ENCODE results near the gene TPPP2.
"Not testable (repeated sequence)": the region's sequence is repeated elsewhere in the genome, so short reads cannot be mapped to it uniquely, and the experiment has no call there.

Gene TPPP2

DNA sequence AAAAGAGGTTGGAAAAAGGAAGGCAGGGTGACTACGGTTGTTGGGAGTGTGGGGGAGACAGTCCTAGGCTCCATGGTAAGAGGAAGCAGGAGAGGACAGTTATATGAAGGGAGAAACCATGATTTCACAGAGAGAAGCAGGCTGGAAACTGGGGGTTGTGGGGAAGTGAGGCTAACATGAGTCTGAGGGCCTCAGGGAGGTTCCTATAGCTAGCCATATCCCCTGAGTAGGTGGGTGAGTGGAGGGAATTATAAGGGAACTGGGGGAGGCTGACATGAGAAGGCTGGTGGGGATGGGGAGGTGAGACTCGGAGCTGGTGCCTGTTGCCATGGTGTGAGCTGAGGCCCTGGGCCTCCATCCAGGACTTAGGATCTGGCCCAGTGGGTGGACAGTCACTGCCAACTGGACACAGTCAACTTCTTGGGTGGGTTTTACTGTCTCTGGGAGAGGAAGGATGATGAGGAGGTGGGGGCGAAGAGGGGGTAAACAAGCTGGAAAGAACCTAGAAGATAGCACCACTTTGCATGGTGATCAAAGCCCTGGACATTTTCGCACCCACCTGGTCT lies 3.2 kb downstream of the TPPP2 start:
- Histone ChIP-seq H3K27ac (ENCODE audit: low read depth, low read length) (no peak overlapping the region), H3K36me3 (ENCODE audit: control insufficient read depth, insufficient read depth, low read length) (no peaks in the 10 kb centered on the region), H3K27me3 (ENCODE audit: control insufficient read depth, insufficient read depth, low read length) (no peaks in the 10 kb centered on the region), H3K4me3 (ENCODE audit: low read length) (no peak overlapping the region), H3K9ac (ENCODE audit: low read length) (no peak overlapping the region), H3K4me1 (ENCODE audit: control insufficient read depth, insufficient read depth, low read length) (no peaks in the 10 kb centered on the region)

DNA sequence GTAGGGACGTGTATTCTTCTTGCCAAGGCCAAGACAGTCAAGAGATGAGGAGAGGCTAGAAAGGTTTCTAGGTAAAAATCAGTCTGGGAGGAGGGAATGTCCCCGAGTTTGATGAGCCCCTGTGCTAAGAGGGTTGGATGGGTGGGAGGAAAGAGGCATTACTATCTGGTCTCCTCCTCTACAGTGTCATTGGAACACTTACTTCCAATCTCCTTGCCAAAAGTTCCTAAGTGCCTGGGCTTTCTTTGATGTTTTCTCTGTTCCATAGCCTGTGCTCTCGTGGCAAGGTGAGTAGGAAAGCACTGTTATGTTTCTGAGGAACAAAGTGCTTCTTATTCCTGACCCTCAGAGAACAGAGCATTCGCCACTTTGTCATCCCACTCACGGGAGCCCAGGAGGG lies 4.7 kb downstream of the TPPP2 start, which contains the start of gene RNASE13:
Gene RNASE13, minus strand, starts transcription at position 101 of the 400 bp plus-strand sequence. CDS start 519 bp downstream, outside the sequence.
- Histone ChIP-seq H3K27ac (ENCODE audit: low read depth, low read length) (no peak within 1 kb of the TSS), H3K4me3 (ENCODE audit: low read length) (no peak within 1 kb of the TSS), H3K36me3 (ENCODE audit: control insufficient read depth, insufficient read depth, low read length) (no peaks in the 10 kb centered on the region), H3K27me3 (ENCODE audit: control insufficient read depth, insufficient read depth, low read length) (no peaks in the 10 kb centered on the region), H3K9ac (ENCODE audit: low read length) (no peak within 1 kb of the TSS), H3K4me1 (ENCODE audit: control insufficient read depth, insufficient read depth, low read length) (peaks cover 12% of the 10 kb centered on the region)

DNA sequence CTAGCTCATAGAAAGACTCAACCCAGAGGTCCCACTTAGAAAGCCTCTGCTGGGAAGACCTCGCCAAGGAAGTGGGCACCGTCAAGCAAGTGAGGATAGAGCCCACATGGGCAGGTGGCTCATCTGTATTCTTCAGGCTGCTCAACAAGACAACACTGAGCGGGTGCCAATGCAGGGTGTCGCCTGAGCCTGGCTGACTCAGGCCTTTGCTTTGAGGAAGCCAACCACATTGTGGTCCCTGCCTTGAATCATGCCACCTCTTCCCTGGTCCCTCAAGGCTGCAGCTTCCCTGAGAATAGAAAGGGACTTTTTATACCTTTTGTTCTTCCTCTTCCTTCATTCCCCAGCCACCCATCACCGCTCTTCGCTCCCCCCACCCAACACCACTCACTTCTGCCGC lies 6.7 kb downstream of the TPPP2 start:
- Histone ChIP-seq H3K4me3 (ENCODE audit: low read length) (no peak overlapping the region), H3K9ac (ENCODE audit: low read length) (no peak overlapping the region), H3K4me1 (ENCODE audit: control insufficient read depth, insufficient read depth, low read length) (peaks cover 16% of the 10 kb centered on the region), H3K27ac (ENCODE audit: low read depth, low read length) (no peak overlapping the region), H3K36me3 (ENCODE audit: control insufficient read depth, insufficient read depth, low read length) (no peaks in the 10 kb centered on the region), H3K27me3 (ENCODE audit: control insufficient read depth, insufficient read depth, low read length) (no peaks in the 10 kb centered on the region)

DNA sequence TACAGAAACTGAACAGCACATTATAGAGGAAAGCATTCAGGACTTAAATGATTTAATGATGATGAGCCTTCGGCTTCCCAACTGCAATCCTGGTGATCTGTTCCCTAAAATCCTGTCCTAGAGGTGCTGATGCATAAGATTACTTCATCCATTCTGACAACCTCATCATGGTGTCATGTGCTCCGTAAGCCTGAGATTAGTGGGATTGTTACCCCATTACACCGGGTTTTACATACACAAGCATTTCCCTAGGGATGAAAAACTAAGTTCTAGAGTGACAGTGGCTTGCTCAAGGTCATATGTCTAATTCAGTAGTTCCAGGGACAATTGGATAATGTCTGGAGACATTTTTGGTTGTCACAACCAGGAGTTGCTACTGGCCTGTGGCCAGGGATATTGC lies 7.1 kb downstream of the TPPP2 start:
- no peak overlapping the region for H3K4me3 ChIP-seq (ENCODE audit: low read length)
- peaks cover 16% of the 10 kb centered on the region for H3K4me1 ChIP-seq (ENCODE audit: control insufficient read depth, insufficient read depth, low read length)
- H3K9ac ChIP-seq (ENCODE audit: low read length) = no peak overlapping the region
- H3K27ac ChIP-seq (ENCODE audit: low read depth, low read length) = no peak overlapping the region
- no peaks in the 10 kb centered on the region for H3K36me3 ChIP-seq (ENCODE audit: control insufficient read depth, insufficient read depth, low read length)
- no peaks in the 10 kb centered on the region for H3K27me3 ChIP-seq (ENCODE audit: control insufficient read depth, insufficient read depth, low read length)

DNA sequence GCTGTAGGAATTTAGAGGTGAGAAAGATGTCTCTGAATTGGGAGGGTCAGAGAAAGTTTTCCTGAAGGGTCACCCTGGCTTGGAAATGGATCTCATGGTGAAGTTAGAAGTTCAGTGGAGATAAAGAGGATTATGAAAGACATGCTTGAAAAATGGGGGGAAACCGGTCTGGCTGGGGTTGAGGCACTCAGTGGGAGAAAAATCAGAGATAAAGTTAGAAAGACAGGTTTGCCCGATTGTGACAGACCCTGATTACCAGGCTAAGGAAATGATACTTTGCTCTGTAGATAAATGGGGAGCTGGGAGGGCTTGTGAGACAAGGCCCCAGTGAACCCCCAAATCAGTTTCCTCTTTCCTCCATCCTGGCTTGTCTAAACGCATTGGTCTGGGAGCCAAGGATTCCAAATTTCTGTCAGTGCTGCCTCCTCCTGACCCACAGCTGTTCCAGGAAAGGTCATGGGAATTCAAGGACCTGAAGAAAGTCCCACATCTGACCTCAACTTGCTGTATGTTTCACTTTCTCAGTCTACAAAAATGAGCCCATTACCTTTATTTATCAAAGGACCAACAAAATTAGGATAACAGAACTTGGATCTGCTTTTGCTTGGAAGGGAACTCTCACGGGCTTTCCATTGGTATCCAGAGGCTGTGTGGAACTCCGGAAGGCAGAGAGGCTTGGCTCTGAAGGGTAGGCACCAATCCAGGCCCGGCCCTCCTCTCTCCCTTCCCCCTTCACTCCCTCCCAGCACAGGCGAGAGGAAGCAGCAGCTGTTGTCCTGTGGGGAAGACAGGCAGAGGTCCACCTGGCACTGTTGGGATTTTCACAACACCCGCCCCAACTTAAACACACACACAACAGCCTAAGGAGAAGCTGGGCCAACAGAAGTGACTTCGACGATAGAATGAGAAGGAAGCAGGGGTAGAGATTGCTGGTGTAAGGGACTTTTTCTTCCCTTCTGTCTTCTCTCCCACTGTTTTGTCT lies 8.7 kb downstream of the TPPP2 start:
- H3K27me3 ChIP-seq (ENCODE audit: control insufficient read depth, insufficient read depth, low read length) = no peaks in the 10 kb centered on the region
- H3K27ac ChIP-seq (ENCODE audit: low read depth, low read length) = peak overlapping the region; percentile 85
- no peaks in the 10 kb centered on the region for H3K36me3 ChIP-seq (ENCODE audit: control insufficient read depth, insufficient read depth, low read length)
- H3K4me3 ChIP-seq (ENCODE audit: low read length) = peak overlapping the region; percentile 32
- H3K9ac ChIP-seq (ENCODE audit: low read length) = peak overlapping the region; percentile 27
- H3K4me1 ChIP-seq (ENCODE audit: control insufficient read depth, insufficient read depth, low read length) = peaks cover 16% of the 10 kb centered on the region

DNA sequence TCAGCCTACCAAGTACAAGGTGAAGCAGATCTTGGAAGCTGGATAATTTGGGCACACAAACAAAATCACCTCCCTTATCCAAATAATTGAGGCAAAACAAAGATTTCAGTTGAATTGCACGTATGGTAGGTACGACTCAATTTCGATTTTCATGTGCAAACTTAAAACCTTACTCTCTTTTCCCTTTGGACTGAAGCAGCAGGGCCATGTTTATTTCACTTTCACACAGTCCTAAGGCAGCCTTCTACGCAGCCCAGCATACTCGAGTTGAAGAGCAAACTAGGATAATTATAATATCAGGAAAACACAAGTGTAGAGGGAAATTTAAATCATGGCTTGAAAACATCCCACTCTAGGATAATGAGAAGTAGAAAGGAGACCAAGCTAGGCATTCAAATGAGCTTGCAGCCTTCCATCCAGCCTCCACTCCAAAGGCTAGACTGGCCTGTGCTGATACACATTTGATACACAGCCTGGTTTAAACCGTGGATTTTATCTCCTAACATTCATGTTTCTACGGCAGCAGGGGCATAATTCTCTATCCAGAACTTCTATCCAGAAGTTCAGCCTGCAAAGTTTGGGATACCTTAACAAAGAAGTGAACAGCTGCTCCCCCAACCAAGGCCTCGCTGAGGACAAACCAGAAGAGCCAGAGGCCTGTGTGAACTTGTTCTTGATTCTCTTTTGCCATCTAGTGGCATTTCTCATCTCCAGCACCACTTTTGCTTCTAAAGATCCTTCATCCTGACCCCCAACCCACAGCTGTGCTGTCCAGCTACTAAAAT lies 9.8 kb downstream of the TPPP2 start:
- H3K36me3 ChIP-seq (ENCODE audit: control insufficient read depth, insufficient read depth, low read length) = no peaks in the 10 kb centered on the region
- peaks cover 16% of the 10 kb centered on the region for H3K4me1 ChIP-seq (ENCODE audit: control insufficient read depth, insufficient read depth, low read length)
- no peaks in the 10 kb centered on the region for H3K27me3 ChIP-seq (ENCODE audit: control insufficient read depth, insufficient read depth, low read length)
- peak overlapping the region; percentile 32 for H3K4me3 ChIP-seq (ENCODE audit: low read length)
- H3K9ac ChIP-seq (ENCODE audit: low read length) = peak overlapping the region; percentile 27
- peak overlapping the region; percentile 85 for H3K27ac ChIP-seq (ENCODE audit: low read depth, low read length)

DNA sequence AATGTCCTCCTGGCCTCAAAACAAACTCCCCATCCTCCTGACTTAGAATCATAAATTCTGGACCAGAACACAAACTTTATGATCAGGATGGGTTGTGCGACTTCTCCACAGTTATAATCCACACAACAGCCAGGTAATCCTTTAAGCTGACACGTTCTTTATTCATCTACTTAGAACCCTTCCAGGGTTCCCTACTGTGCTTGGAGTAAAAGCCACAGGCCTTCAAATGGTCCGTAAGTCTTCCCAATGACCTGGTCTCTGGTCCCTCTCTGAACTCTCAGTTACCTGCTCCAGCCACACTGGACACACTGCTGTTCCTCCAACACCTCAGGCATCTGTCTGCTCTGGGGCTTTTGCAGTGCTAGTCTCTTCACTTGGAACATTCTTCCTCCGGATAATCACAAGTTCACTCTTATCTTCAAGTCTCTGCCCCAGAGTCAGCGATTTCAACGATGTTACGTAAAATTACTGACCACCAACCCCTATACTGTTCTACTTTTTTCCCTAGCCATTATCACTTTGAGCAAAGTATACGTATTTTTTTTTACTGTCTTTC lies 10.4 kb downstream of the TPPP2 start:
- H3K4me1 ChIP-seq (ENCODE audit: control insufficient read depth, insufficient read depth, low read length) = peaks cover 16% of the 10 kb centered on the region
- no peaks in the 10 kb centered on the region for H3K36me3 ChIP-seq (ENCODE audit: control insufficient read depth, insufficient read depth, low read length)
- H3K27ac ChIP-seq (ENCODE audit: low read depth, low read length) = no peak overlapping the region
- no peak overlapping the region for H3K9ac ChIP-seq (ENCODE audit: low read length)
- H3K4me3 ChIP-seq (ENCODE audit: low read length) = no peak overlapping the region
- no peaks in the 10 kb centered on the region for H3K27me3 ChIP-seq (ENCODE audit: control insufficient read depth, insufficient read depth, low read length)

DNA sequence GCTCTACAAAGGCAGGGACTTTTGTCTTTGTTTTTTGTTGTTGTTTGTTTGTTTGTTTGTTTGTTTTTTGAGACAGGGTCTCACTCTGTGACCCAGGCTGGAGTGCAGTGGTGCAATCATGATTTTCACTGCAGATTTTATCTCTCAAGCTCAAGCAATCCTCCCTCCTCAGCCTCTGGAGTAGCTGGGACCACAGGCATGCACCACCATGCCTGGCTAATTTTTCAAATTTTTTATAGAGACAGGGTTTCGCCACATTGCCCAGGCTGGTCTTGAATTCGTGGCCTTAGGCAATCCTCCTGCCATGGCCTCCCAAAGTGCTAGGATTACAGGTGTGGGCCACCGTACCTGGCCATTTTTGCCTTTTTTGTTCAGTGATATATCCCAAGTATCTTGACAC lies 10.9 kb downstream of the TPPP2 start:
- H3K27me3 ChIP-seq (ENCODE audit: control insufficient read depth, insufficient read depth, low read length); H3K36me3 ChIP-seq (ENCODE audit: control insufficient read depth, insufficient read depth, low read length); H3K9ac ChIP-seq (ENCODE audit: low read length); H3K27ac ChIP-seq (ENCODE audit: low read depth, low read length); H3K4me3 ChIP-seq (ENCODE audit: low read length): not testable (repeated sequence)
- H3K4me1 ChIP-seq (ENCODE audit: control insufficient read depth, insufficient read depth, low read length) = peaks cover 16% of the 10 kb centered on the region

DNA sequence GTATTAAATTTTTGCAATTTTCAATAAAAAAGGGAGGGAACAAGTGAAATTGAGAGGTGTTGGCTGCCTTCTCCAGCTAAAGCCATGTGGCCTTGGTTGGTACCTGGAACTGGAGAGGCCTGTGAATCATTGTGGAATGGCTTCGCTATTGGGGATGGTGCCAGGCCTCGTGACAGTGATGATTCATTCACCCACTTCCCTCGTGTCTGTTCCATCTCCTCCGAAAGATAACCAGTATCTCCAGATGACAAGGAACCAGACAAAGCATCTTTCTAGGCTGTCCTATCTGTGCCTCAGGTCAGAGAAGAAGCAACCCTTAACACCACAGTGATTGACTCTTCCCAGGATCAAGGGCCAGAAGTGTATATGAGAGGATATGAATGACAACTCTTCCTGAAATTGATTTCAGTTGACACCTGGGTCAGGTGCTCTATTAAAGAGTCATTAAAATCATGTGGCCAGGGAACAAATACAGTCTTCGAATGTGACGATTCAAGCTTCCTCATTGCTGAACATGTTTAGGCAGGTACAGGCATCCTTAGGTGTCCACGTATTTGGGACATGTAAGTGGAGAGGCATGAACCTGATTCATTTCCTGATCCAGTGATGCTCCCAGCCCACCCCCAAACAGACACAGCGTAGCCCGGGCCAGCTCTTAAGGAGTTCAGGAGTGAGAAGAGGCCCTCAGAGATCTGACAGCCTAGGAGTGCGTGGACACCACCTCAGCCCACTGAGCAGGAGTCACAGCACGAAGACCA lies 11.8 kb downstream of the TPPP2 start, which contains the start of gene RNASE7:
Gene RNASE7, plus strand, starts transcription at position 687 of the 758 bp plus-strand sequence. CDS start 631 bp downstream, outside the sequence.
- no peak within 1 kb of the TSS for H3K9ac ChIP-seq (ENCODE audit: low read length)
- no peaks in the 10 kb centered on the region for H3K27me3 ChIP-seq (ENCODE audit: control insufficient read depth, insufficient read depth, low read length)
- peaks cover 16% of the 10 kb centered on the region for H3K4me1 ChIP-seq (ENCODE audit: control insufficient read depth, insufficient read depth, low read length)
- no peak within 1 kb of the TSS for H3K27ac ChIP-seq (ENCODE audit: low read depth, low read length)
- no peaks in the 10 kb centered on the region for H3K36me3 ChIP-seq (ENCODE audit: control insufficient read depth, insufficient read depth, low read length)
- H3K4me3 ChIP-seq (ENCODE audit: low read length) = no peak within 1 kb of the TSS

DNA sequence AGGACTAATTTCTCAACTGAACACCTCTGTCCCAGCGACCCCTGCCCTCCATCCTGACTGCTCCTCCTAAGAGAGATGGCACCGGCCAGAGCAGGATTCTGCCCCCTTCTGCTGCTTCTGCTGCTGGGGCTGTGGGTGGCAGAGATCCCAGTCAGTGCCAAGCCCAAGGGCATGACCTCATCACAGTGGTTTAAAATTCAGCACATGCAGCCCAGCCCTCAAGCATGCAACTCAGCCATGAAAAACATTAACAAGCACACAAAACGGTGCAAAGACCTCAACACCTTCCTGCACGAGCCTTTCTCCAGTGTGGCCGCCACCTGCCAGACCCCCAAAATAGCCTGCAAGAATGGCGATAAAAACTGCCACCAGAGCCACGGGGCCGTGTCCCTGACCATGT lies 12.9 kb downstream of the TPPP2 start:
- Histone ChIP-seq H3K4me3 (ENCODE audit: low read length) (no peak overlapping the region), H3K27me3 (ENCODE audit: control insufficient read depth, insufficient read depth, low read length) (no peaks in the 10 kb centered on the region), H3K9ac (ENCODE audit: low read length) (no peak overlapping the region), H3K36me3 (ENCODE audit: control insufficient read depth, insufficient read depth, low read length) (no peaks in the 10 kb centered on the region), H3K27ac (ENCODE audit: low read depth, low read length) (no peak overlapping the region), H3K4me1 (ENCODE audit: control insufficient read depth, insufficient read depth, low read length) (peaks cover 16% of the 10 kb centered on the region)

DNA sequence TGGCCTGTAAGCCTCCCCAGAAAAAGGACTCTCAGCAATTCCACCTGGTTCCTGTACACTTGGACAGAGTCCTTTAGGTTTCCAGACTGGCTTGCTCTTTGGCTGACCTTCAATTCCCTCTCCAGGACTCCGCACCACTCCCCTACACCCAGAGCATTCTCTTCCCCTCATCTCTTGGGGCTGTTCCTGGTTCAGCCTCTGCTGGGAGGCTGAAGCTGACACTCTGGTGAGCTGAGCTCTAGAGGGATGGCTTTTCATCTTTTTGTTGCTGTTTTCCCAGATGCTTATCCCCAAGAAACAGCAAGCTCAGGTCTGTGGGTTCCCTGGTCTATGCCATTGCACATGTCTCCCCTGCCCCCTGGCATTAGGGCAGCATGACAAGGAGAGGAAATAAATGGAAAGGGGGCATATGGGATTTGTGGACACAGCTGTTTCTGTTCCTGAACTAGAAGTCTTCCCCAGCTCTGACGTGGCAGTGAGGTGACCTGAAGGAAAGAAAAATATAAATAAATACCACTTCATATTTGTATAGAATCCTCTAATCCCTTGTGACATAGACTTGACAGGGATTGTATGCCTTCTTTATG lies 13.5 kb downstream of the TPPP2 start:
- Histone ChIP-seq H3K27ac (ENCODE audit: low read depth, low read length) (no peak overlapping the region), H3K9ac (ENCODE audit: low read length) (no peak overlapping the region)

More for the DNA sequence above, 13.5 kb downstream of the TPPP2 start:
- Histone ChIP-seq H3K27me3 (ENCODE audit: control insufficient read depth, insufficient read depth, low read length) (no peaks in the 10 kb centered on the region), H3K4me1 (ENCODE audit: control insufficient read depth, insufficient read depth, low read length) (peaks cover 14% of the 10 kb centered on the region), H3K36me3 (ENCODE audit: control insufficient read depth, insufficient read depth, low read length) (no peaks in the 10 kb centered on the region), H3K4me3 (ENCODE audit: low read length) (no peak overlapping the region)

All from rectal smooth muscle tissue (tissue), 1 donor.